ENCODE results near the gene CLTB.

The CLTB gene

GRCh38 chr5:176379881-176380280, 36.5 kb downstream of the CLTB start:
- DNase-seq, result no peak

- peak; percentile 13 for DNase-seq
Measured at GRCh38 chr5:176373100-176373818, 43.1 kb downstream of the CLTB start.

DNA sequence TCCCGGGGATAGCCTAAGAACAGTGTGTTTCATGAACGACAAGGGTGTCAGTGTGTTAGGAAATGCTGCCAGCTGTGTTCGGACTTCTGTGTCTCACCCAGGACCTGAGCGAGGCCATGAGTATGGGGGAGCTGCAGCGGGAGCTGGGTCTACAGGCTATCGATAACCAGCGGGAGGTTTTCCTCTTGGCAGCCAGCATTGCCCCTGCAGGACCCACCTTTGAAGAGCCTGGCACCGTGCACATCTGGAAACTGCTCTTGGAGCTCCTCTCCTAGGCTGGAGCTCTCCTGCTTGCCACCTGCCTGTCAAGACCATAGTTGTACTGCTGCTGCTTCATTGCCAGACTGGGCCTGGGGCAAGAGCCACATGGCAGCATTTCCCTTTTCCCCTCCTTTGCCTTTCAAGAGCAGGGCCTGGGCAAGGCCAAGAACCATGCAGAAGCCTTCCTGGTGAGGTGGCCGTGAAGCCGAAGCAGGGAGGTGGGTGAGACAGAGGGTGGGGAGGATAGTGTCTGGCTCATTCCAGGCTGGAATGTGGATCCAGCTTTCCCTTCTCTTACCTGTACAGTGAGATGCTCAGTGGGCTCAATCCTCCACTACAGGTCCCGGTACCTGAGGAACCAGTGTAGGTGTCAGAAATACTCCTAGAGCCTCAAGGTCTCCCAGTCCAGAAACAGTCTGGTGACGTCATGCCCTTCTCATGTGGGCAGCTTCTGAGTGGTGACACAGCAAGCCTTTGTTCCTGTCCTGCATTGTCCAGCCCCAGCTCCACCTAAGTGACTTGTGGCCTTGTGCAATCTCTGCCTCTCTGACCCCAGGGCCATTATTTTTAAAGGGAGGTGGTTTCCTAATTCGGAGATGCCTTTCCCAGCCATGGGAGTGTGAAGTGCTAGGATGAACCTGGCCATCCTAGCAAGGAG, 44.5 kb downstream of the CLTB start:
- DNase-seq, result no peak

- no peak for DNase-seq
Measured at GRCh38 chr5:176369934-176370711, 46.2 kb downstream of the CLTB start.

- DNase-seq, result no peak
Measured at GRCh38 chr5:176368726-176369125, 47.6 kb downstream of the CLTB start.

- no peak for DNase-seq
Measured at GRCh38 chr5:176366232-176366894, 50.0 kb downstream of the CLTB start.

- DNase-seq, result peak; percentile 30
Measured at GRCh38 chr5:176365351-176366231, 50.7 kb downstream of the CLTB start, which contains the start of gene ARL10. ARL10 (plus strand) TSS chr5:176365487; CDS start chr5:176365564, 77 bp downstream.

DNA sequence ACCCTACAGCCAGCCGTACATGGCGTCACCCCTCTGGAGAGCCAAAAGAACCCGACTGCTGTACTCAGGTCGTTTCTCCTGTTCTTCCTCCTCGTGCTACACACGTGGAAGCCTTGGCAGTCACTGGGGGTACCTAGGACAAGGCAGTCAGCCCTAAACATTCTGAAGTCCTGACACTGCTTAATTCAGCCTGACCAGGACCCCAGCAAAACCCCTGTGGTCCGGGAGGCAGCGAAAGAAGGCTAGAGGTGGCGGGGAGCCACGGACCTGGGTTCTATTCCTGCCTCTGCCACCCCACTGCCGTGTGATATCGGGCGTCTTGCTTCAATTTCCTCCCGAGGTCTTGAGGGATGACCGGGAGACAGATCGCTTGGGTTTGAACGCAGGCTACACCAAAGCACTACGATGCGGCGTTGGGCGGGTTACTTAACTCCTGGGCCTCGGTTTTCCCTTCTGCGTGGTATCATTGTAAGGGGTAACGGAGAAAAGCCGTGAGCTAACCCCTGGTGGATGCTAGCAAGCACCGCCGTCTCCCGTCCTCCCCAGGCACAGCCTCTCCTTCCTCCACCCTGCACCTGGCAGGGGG, 51.5 kb downstream of the CLTB start:
- DNase-seq, result peak; percentile 19

DNA sequence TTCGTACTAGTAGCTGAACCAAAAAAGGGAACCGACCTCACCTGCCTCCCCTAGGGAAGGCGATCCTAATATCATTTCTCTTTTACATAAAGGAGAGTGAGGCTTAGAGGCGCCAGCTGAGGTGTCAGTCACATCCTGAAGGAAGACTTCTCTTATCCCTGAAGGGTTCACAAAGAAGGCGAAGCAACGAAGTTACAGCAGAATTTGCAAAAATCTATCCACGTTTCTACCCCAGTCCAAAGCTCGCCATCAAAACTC, 54.2 kb downstream of the CLTB start:
- no peak for DNase-seq

DNA sequence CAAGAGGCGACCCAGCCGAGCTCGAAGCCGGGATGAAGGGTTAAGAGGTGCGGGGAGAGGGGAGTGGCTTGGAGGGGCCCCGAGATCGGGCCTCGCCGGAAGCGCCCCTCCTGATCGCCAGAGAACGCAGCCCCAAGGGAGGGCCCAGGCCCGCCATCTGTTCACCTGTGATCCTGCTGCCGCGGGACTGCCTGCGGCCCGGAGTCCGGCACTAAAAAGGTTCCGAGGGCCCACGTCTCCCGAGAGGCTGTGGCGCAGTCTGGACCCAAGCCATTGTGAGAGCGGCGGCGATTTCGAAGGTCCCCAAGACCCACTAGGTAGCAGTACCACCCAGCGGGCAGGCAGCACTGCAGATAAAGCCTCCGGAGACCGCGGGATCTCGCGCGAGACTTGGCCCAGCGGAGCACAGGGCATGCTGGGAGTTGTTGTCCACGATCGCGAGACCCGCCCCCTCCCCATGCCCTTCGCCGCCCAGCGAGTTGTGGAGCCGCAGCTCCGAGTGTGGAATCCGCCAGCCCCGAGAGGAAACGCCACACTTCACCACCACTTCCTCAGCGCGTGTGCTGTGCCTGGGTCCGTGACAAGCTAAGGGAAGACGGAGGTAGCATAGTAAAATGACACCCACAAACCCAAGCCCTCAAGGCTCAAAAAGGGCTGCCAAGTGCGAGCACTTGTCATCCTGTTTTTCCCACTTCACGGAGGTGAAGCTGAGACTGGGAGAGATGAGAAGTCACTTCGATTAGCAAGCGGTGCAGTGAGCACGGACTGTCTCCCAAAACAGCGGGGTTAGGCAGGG, 54.7 kb downstream of the CLTB start, which contains the start of gene KIAA1191:
Gene KIAA1191, minus strand, starts transcription at position 328 of the 796 bp plus-strand sequence. CDS start 2,256 bp downstream, outside the sequence.
- peak; percentile 90 for DNase-seq

- DNase-seq, result no peak
Measured at GRCh38 chr5:176360894-176361436, 55.4 kb downstream of the CLTB start.

GRCh38 chr5:176359658-176360057, 56.7 kb downstream of the CLTB start:
- DNase-seq, result no peak

DNA sequence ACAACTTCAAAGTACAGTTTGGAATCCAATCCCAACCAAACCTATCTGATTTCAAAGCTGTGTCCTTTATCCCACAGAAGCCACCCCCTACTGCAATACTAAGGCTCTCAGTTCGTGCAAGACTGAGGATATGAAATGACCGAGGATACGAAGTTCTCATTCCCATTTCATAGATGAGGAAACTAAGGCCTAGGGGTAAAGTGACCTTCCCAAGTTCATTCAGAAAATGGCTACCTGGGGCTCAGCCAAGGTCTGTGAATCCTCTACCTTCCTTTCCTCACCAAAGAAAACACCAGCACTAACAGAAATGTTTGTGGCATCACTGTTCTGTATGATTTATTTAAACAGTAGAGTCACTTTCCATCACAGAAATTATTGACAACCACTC, 60.2 kb downstream of the CLTB start:
- no peak for DNase-seq

DNA sequence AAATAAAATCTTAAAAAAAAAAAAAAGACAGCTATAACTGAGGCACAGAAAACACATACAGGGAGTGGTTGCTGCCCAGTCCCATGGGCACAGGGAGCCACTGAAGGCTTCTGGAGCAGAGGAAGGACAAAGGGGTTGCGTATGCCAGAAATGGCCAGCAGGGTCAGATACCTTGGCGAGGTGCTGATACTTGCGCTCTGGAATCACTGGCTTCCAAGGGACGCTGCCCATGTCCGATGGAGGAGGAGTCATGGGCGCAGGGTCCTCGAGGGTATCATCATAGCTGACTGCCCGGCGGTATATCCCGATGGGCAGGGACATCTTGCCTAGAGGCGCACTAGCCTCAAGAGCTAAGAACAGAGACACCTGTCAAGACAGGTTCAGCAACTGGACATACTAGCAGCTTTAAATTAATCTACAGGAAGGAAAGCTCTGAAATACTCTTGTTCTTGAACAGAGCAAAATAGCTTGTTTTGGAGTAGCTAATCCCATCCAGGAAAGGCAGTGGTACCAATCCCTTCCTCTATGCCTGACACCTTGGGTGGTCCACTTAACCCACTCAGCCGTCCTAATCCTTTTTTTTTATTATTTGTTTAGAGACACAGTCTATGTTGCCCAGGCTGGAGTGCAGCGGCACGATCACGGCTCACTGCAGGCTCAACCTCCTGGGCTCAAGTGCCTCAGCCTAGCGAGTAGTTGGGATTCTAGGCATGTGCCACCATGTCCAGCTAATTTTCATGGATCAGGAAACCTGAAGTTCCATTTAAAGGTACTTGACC, 60.8 kb downstream of the CLTB start:
- DNase-seq, result no peak

- DNase-seq, result no peak
Measured at GRCh38 chr5:176353533-176353932, 62.8 kb downstream of the CLTB start.

DNA sequence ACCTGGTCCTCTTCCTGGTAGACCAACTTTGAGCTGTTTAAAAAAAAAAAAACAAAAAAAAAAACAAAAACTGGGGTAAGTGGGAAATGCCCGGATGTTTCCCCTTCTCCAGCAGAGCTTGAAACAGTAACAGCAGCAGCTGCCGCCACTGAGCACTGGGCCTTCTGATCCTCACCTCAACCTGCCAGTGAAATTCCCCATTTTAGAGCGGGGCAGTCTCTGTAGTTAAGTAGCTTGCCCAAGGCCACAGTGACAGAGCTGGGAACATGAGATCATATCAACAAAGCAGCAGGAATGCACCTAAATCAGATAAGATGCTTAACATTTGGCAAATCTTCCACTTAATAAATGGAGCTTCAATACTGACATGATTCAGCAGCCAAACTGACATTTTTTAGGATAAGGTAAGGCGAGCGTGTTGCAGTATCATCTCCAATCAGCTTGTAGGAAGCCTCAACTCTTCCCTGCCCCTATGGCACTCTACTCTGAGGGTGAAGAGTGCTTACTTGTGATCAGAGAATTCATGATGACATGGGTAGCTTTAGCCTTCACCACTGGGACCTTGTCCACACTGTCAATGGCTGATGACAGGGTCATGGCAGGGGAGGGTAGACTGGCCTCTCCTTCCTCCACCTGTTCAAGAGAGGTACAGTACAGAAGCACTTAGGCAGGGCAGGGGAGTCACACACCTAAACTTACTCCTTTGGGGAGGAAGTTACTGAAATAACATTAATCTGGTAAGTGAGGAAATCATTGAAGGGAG, 64.0 kb downstream of the CLTB start:
- DNase-seq, result no peak

GRCh38 chr5:176350416-176350815, 65.9 kb downstream of the CLTB start:
- no peak for DNase-seq

GRCh38 chr5:176342766-176343458, 73.4 kb downstream of the CLTB start:
- no peak for DNase-seq
